ENCODE data around the gene ITGB6.
"Not testable (repeated sequence)": the region's sequence is repeated elsewhere in the genome, so short reads cannot be mapped to it uniquely, and the experiment has no call there.

Gene ITGB6

GRCh38 chr2:160126756-160127155 lies 73.3 kb downstream of the ITGB6 start:
- no peak for DNase-seq

GRCh38 chr2:160126315-160126714 lies 73.8 kb downstream of the ITGB6 start:
- no peak for DNase-seq

GRCh38 chr2:160125828-160126227 lies 74.2 kb downstream of the ITGB6 start:
- no peak for DNase-seq

- no peak for DNase-seq
Observed at GRCh38 chr2:160125366-160125765, 74.7 kb downstream of the ITGB6 start.

- no peak for DNase-seq
Observed at GRCh38 chr2:160124571-160124970, 75.5 kb downstream of the ITGB6 start.

GRCh38 chr2:160114721-160115120 lies 85.4 kb downstream of the ITGB6 start:
- DNase-seq: not testable (repeated sequence)

- DNase-seq: no peak
Observed at GRCh38 chr2:160114020-160114419, 86.1 kb downstream of the ITGB6 start.

GRCh38 chr2:160111951-160112798 lies 87.9 kb downstream of the ITGB6 start:
- DNase-seq: no peak

GRCh38 chr2:160110674-160111239 lies 89.3 kb downstream of the ITGB6 start:
- DNase-seq: no peak

- peak; percentile 10 for DNase-seq
Observed at GRCh38 chr2:160109939-160110673, 90.0 kb downstream of the ITGB6 start.

GRCh38 chr2:160109243-160109642 lies 90.8 kb downstream of the ITGB6 start:
- no peak for DNase-seq

- DNase-seq: no peak
Observed at GRCh38 chr2:160108646-160109045, 91.4 kb downstream of the ITGB6 start.

GRCh38 chr2:160105366-160105765 lies 94.7 kb downstream of the ITGB6 start:
- no peak for DNase-seq

- DNase-seq: no peak
Observed at GRCh38 chr2:160104115-160104514, 96.0 kb downstream of the ITGB6 start.

GRCh38 chr2:160097326-160097725 lies 102.7 kb downstream of the ITGB6 start:
- no peak for DNase-seq

- peak; percentile 3 for DNase-seq
Observed at GRCh38 chr2:160096409-160096808, 103.7 kb downstream of the ITGB6 start.

GRCh38 chr2:160092445-160092844 lies 107.6 kb downstream of the ITGB6 start:
- no peak for DNase-seq

GRCh38 chr2:160091381-160091780 lies 108.7 kb downstream of the ITGB6 start:
- DNase-seq: no peak

GRCh38 chr2:160087854-160088745 lies 112.0 kb downstream of the ITGB6 start:
- no peak for DNase-seq

GRCh38 chr2:160085662-160086061 lies 114.4 kb downstream of the ITGB6 start:
- DNase-seq: no peak

GRCh38 chr2:160077912-160078810 lies 121.9 kb downstream of the ITGB6 start:
- no peak for DNase-seq

GRCh38 chr2:160076914-160077313 lies 123.2 kb downstream of the ITGB6 start:
- no peak for DNase-seq
